ENCODE data around the gene LMBR1.

LMBR1 gene

DNA sequence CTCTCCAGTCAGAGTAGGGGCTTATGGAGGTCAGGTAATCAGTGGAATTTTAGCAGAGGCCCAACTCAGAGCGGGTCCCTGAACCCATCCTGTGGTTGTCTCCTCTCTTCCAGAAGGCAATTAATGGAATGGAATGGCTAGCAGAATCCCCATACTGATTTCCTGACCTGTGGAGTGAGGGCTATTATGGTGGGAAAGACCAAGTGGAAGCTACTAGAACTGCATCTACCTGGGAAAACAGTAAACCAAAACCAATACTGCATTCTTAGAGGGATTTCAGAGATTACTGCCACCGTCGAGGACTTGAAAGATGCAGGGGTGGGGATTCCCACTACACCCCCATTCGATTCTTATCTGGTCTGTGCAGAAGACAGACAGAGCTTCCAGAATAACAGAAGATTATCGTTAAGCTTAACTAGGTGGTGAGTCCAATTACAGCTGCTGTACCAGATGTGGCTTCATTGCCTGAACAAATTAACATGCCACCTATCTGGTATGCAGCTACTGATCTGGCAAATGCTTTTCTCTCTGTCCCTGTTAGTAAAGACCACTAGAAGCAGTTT, 73.2 kb downstream of the LMBR1 start:
- H3K27me3 ChIP-seq (ENCODE audit: insufficient read depth, low read length, poor library complexity) = no peaks in the 10 kb centered on the region
- H3K9ac ChIP-seq (ENCODE audit: low read depth, low read length) = no peak overlapping the region
- no peaks in the 10 kb centered on the region for H3K4me1 ChIP-seq (ENCODE audit: insufficient read depth, low read length)
- H3K4me2 ChIP-seq (ENCODE audit: insufficient read depth, low read length) = no peak overlapping the region
- TF ChIP-seq, protein P1, sequence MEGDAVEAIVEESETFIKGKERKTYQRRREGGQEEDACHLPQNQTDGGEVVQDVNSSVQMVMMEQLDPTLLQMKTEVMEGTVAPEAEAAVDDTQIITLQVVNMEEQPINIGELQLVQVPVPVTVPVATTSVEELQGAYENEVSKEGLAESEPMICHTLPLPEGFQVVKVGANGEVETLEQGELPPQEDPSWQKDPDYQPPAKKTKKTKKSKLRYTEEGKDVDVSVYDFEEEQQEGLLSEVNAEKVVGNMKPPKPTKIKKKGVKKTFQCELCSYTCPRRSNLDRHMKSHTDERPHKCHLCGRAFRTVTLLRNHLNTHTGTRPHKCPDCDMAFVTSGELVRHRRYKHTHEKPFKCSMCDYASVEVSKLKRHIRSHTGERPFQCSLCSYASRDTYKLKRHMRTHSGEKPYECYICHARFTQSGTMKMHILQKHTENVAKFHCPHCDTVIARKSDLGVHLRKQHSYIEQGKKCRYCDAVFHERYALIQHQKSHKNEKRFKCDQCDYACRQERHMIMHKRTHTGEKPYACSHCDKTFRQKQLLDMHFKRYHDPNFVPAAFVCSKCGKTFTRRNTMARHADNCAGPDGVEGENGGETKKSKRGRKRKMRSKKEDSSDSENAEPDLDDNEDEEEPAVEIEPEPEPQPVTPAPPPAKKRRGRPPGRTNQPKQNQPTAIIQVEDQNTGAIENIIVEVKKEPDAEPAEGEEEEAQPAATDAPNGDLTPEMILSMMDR (IDR thresholded peaks at IDR 0.05; ENCODE audit: borderline replicate concordance, extremely low read depth, low read length, poor library complexity, severe bottlenecking) = no peak
- TF ChIP-seq EZH2 (IDR thresholded peaks at IDR 0.05; ENCODE audit: borderline replicate concordance, low read depth, low read length, severe bottlenecking) = no peak
- no peak overlapping the region for H3K4me3 ChIP-seq (ENCODE audit: low read depth in 1 of 2, low read length in 2 of 2)
- no peak for ATAC-seq (ENCODE audit: insufficient read depth, low read depth)
- H2AFZ ChIP-seq (ENCODE audit: low read depth, low read length) = no peak overlapping the region
- H3K79me2 ChIP-seq (ENCODE audit: insufficient read depth, low read length) = no peaks in the 10 kb centered on the region
- no peaks in the 10 kb centered on the region for H4K20me1 ChIP-seq (ENCODE audit: insufficient read depth, low read length)
- no peak for DNase-seq
- no peaks in the 10 kb centered on the region for H3K9me3 ChIP-seq (ENCODE audit: insufficient read depth, low read length, severe bottlenecking)
- peaks cover 12% of the 10 kb centered on the region for H3K36me3 ChIP-seq (ENCODE audit: insufficient read depth, low read length)
- H3K27ac ChIP-seq (ENCODE audit: low read length) = no peak overlapping the region

DNA sequence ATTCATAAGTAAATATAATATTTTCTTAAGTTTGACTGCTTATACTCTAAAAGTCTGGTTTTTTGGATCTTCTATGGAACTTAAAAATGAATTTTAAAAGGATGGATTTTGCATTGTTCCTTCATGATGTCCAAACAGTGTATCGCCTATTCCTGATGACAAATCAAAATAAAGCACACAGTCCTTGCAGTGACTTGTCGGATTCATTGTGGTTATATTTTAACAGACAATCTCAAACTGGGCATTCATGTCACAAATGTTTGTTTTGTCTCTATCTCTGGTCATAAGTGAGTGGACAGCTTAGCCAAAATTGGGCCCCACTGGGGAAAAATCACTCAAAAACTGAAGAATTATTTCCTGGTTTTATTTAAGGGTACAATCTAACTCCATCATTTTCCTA, 74.8 kb downstream of the LMBR1 start:
- Histone ChIP-seq H3K4me1 (ENCODE audit: insufficient read depth, low read length) (no peaks in the 10 kb centered on the region), H3K27me3 (ENCODE audit: insufficient read depth, low read length, poor library complexity) (no peaks in the 10 kb centered on the region), H3K79me2 (ENCODE audit: insufficient read depth, low read length) (no peaks in the 10 kb centered on the region), H3K4me2 (ENCODE audit: insufficient read depth, low read length) (no peak overlapping the region), H4K20me1 (ENCODE audit: insufficient read depth, low read length) (no peaks in the 10 kb centered on the region), H3K9ac (ENCODE audit: low read depth, low read length) (no peak overlapping the region), H3K4me3 (ENCODE audit: low read depth in 1 of 2, low read length in 2 of 2) (no peak overlapping the region), H3K9me3 (ENCODE audit: insufficient read depth, low read length, severe bottlenecking) (no peaks in the 10 kb centered on the region), H3K36me3 (ENCODE audit: insufficient read depth, low read length) (peaks cover 11% of the 10 kb centered on the region; the same call in 1 of the 2 replicates), H2AFZ (ENCODE audit: low read depth, low read length) (no peak overlapping the region), H3K27ac (ENCODE audit: low read length) (no peak overlapping the region)
- ATAC-seq (ENCODE audit: insufficient read depth, low read depth) = no peak
- DNase-seq = no peak
- no peak for TF ChIP-seq EZH2 (IDR thresholded peaks at IDR 0.05; ENCODE audit: borderline replicate concordance, low read depth, low read length, severe bottlenecking)
- TF ChIP-seq, protein P1 (IDR thresholded peaks at IDR 0.05; ENCODE audit: borderline replicate concordance, extremely low read depth, low read length, poor library complexity, severe bottlenecking) = no peak

DNA sequence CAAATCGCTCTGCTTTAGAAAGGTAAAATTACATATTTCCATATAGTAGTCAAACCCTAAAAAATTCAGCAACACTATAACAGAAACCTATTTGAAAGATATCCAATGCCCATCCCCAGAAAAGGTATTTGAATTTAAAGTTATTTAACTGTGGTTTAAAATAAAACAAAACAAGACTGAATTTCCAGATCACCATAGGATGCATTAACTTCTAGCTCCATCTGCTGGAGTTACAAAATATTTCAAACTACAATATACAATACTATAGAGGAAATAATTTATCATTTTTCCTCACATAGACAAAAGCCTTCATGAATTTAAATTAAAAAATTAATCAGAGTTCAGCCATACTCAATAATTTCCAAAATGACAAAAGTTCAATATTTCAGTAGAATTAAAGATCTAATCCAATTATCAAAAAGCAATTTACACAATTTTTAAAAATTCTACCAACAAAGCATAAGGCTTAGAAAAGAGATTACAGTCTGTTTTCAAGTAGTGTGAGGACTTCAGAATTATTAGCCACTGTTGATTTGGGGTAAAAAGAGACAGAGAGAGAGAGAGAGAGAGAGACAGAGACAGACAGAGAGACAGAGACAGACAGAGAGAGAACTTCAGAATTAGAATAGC, 75.9 kb downstream of the LMBR1 start:
- Histone ChIP-seq H3K9me3 (ENCODE audit: insufficient read depth, low read length, severe bottlenecking) (no peaks in the 10 kb centered on the region), H2AFZ (ENCODE audit: low read depth, low read length) (no peak overlapping the region), H3K79me2 (ENCODE audit: insufficient read depth, low read length) (no peaks in the 10 kb centered on the region), H4K20me1 (ENCODE audit: insufficient read depth, low read length) (no peaks in the 10 kb centered on the region), H3K4me2 (ENCODE audit: insufficient read depth, low read length) (no peak overlapping the region), H3K27me3 (ENCODE audit: insufficient read depth, low read length, poor library complexity) (no peaks in the 10 kb centered on the region), H3K36me3 (ENCODE audit: insufficient read depth, low read length) (peaks cover 16% of the 10 kb centered on the region; the same call in 1 of the 2 replicates), H3K4me1 (ENCODE audit: insufficient read depth, low read length) (no peaks in the 10 kb centered on the region), H3K9ac (ENCODE audit: low read depth, low read length) (no peak overlapping the region), H3K27ac (ENCODE audit: low read length) (no peak overlapping the region), H3K4me3 (ENCODE audit: low read depth in 1 of 2, low read length in 2 of 2) (no peak overlapping the region)
- no peak for DNase-seq
- peak; percentile 58; the same call in 1 of the 3 replicates for ATAC-seq (ENCODE audit: insufficient read depth, low read depth)
- no peak for TF ChIP-seq EZH2 (IDR thresholded peaks at IDR 0.05; ENCODE audit: borderline replicate concordance, low read depth, low read length, severe bottlenecking)
- TF ChIP-seq, protein P1 (IDR thresholded peaks at IDR 0.05; ENCODE audit: borderline replicate concordance, extremely low read depth, low read length, poor library complexity, severe bottlenecking) = peak; percentile 52
